BJ (cell line): ENCODE results near the gene NPHS2. TPM values are rescaled to one million over a fixed set of nuclear protein-coding genes. Genes with fewer than 3 reads are reported as not detected.

Source experiments
- CTCF ChIA-PET: fragments of 350-600 bp; formaldehyde crosslinking; extraction: SDS; loops from one replicate; lab custom pipeline; 2021; ENCODE audit warnings: antibody characterized with exemption, inconsistent platforms; lab: Yijun Ruan, JAX
- POLR2A ChIA-PET: fragments of 300-600 bp; sonication (Branson Sonifier 250); formaldehyde crosslinking; extraction: SDS; loops from one replicate; lab custom pipeline; 2021; ENCODE audit warnings: antibody characterized with exemption; lab: Charles Lee
- DNase-seq: peaks from one replicate; pipeline ENCODE4 v3.0.0-alpha.2; 2011; ENCODE audit warnings: low read depth
- H3K27me3 ChIP-seq: 2 replicates; pipeline ENCODE4 v1.6.0; 2011; ENCODE audit warnings: low read length; ENCODE audit not compliant: control insufficient read depth, insufficient read depth
- H3K36me3 ChIP-seq: 2 replicates; pipeline ENCODE4 v1.5.1; 2011; ENCODE audit warnings: low read length; ENCODE audit not compliant: control insufficient read depth, insufficient read depth
- H3K4me3 ChIP-seq: 2 replicates; pipeline ENCODE4 v1.5.1; 2011; ENCODE audit warnings: low read depth, mild to moderate bottlenecking, control low read depth, low read length
- CTCF ChIP-seq: IDR thresholded peaks from 2 replicates; pipeline ENCODE4 v1.5.1; 2011; ENCODE audit warnings: low read depth, mild to moderate bottlenecking, control low read depth, inconsistent platforms, low read length, moderate library complexity; ENCODE audit not compliant: insufficient read depth
- polyA plus RNA-seq: library from polyadenylated mRNA; depleted of rRNA; stranded (reverse); fragments of >200 nt; gene quantifications from 2 replicates; pipeline ENCODE4 v1.2.3, GENCODE V29; 2011; rRNA removed
- small RNA-seq: library from RNA; depleted of rRNA; stranded (forward); fragments of <200 nt; gene quantifications from one replicate; pipeline ENCODE3, GENCODE V24; 2012; ENCODE audit warnings: low replicate concordance, low read depth; ENCODE audit not compliant: insufficient read length

The NPHS2 gene
- polyA plus RNA-seq, 1 experiment = not detected

GRCh38 chr1:179516976-179517705 lies 58.6 kb downstream of the NPHS2 start:
- ChIA-PET POLR2A (no interaction called here), CTCF (no interaction called here)
- H3K36me3 ChIP-seq = no peaks in the 10 kb centered on the region
- no peak overlapping the region for H3K4me3 ChIP-seq
- no peak for TF ChIP-seq CTCF
- no peak for DNase-seq
- no peaks in the 10 kb centered on the region for H3K27me3 ChIP-seq

- no peak for TF ChIP-seq CTCF
- DNase-seq = no peak
- ChIA-PET CTCF (no interaction called here), POLR2A (no interaction called here)
- H3K27me3 ChIP-seq = no peaks in the 10 kb centered on the region
- H3K36me3 ChIP-seq = no peaks in the 10 kb centered on the region
- no peak overlapping the region for H3K4me3 ChIP-seq
These were observed 65.7 kb downstream of the NPHS2 start for GRCh38 chr1:179510038-179510437.

- H3K4me3 ChIP-seq = no peak overlapping the region
- POLR2A ChIA-PET = no interaction called here
- no peaks in the 10 kb centered on the region for H3K27me3 ChIP-seq
- no peak for DNase-seq
- no peak for TF ChIP-seq CTCF
- CTCF ChIA-PET = no interaction called here
- no peaks in the 10 kb centered on the region for H3K36me3 ChIP-seq
These were observed 66.4 kb downstream of the NPHS2 start for GRCh38 chr1:179509384-179509783.

- Histone ChIP-seq H3K4me3 (no peak overlapping the region), H3K36me3 (no peaks in the 10 kb centered on the region), H3K27me3 (no peaks in the 10 kb centered on the region)
- no peak for DNase-seq
- TF ChIP-seq CTCF = no peak
- POLR2A ChIA-PET = no interaction called here
- CTCF ChIA-PET = no interaction called here
These were observed 69.5 kb downstream of the NPHS2 start for GRCh38 chr1:179506199-179506598.

Small RNA genes lying within 50 kb of the gene (small RNA-seq; reads per million reads assigned to genes)
- gene RNU5F-2P = not detected

Other genes starting within 250 kb of the NPHS2 start
- gene AXDND1, start 210.0 kb downstream of the NPHS2 start, polyA plus RNA-seq = 0.20 and 0.27 TPM in 2 replicates
- not detected in 2 replicates for gene TDRD5, start 15.9 kb upstream of the NPHS2 start, polyA plus RNA-seq
- not detected in 2 replicates for gene FAM163A, start 167.3 kb upstream of the NPHS2 start, polyA plus RNA-seq